ENCODE results near the gene CELSR2.
A peak's percentile ranks its signal among the peaks of the same experiment; 100 is the strongest.

Gene CELSR2

GRCh38 chr1:109240158-109241152 is 8.9 kb upstream of the CELSR2 start:
- Mint-ChIP-seq H3K4me1 (ENCODE audit: low read depth) (peaks cover 15% of the 10 kb centered on the region), H3K27ac (peak overlapping the region; percentile 28), H3K36me3 (peaks cover 3% of the 10 kb centered on the region), H3K4me3 (no peak overlapping the region), H3K9me3 (ENCODE audit: low read depth) (no peaks in the 10 kb centered on the region), H3K27me3 (no peaks in the 10 kb centered on the region)

- no peaks in the 10 kb centered on the region for H3K9me3 Mint-ChIP-seq (ENCODE audit: low read depth)
- H3K27me3 Mint-ChIP-seq: no peaks in the 10 kb centered on the region
- no peak overlapping the region for H3K4me3 Mint-ChIP-seq
- no peaks in the 10 kb centered on the region for H3K36me3 Mint-ChIP-seq
- peaks cover 15% of the 10 kb centered on the region for H3K4me1 Mint-ChIP-seq (ENCODE audit: low read depth)
- no peak overlapping the region for H3K27ac Mint-ChIP-seq
These were observed 8.0 kb upstream of the CELSR2 start for GRCh38 chr1:109241344-109241743.

- no peaks in the 10 kb centered on the region for H3K36me3 Mint-ChIP-seq
- H3K4me3 Mint-ChIP-seq: no peak overlapping the region
These were observed 7.4 kb upstream of the CELSR2 start for GRCh38 chr1:109241841-109242345.

GRCh38 chr1:109242387-109242786 is 7.0 kb upstream of the CELSR2 start:
- peak overlapping the region; percentile 16 for H3K27ac Mint-ChIP-seq
- H3K27me3 Mint-ChIP-seq: no peaks in the 10 kb centered on the region
- H3K9me3 Mint-ChIP-seq (ENCODE audit: low read depth): no peaks in the 10 kb centered on the region
- H3K4me1 Mint-ChIP-seq (ENCODE audit: low read depth): peaks cover 15% of the 10 kb centered on the region
- H3K4me3 Mint-ChIP-seq: no peak overlapping the region
- no peaks in the 10 kb centered on the region for H3K36me3 Mint-ChIP-seq

More at GRCh38 chr1:109241841-109242345, 7.4 kb upstream of the CELSR2 start:
- Mint-ChIP-seq H3K9me3 (ENCODE audit: low read depth) (no peaks in the 10 kb centered on the region), H3K27ac (no peak overlapping the region), H3K4me1 (ENCODE audit: low read depth) (peaks cover 15% of the 10 kb centered on the region), H3K27me3 (no peaks in the 10 kb centered on the region)

- H3K4me1 Mint-ChIP-seq (ENCODE audit: low read depth): peaks cover 15% of the 10 kb centered on the region
- H3K27me3 Mint-ChIP-seq: no peaks in the 10 kb centered on the region
- H3K36me3 Mint-ChIP-seq: no peaks in the 10 kb centered on the region
- H3K9me3 Mint-ChIP-seq (ENCODE audit: low read depth): no peaks in the 10 kb centered on the region
- H3K4me3 Mint-ChIP-seq: no peak overlapping the region
- H3K27ac Mint-ChIP-seq: no peak overlapping the region
These were observed 6.1 kb upstream of the CELSR2 start for GRCh38 chr1:109243221-109243620.

GRCh38 chr1:109243860-109244552 is 5.3 kb upstream of the CELSR2 start:
- peak overlapping the region; percentile 38 for H3K27ac Mint-ChIP-seq
- no peaks in the 10 kb centered on the region for H3K36me3 Mint-ChIP-seq
- peaks cover 16% of the 10 kb centered on the region for H3K4me1 Mint-ChIP-seq (ENCODE audit: low read depth)
- no peaks in the 10 kb centered on the region for H3K9me3 Mint-ChIP-seq (ENCODE audit: low read depth)
- H3K27me3 Mint-ChIP-seq: no peaks in the 10 kb centered on the region
- no peak overlapping the region for H3K4me3 Mint-ChIP-seq

- H3K4me1 Mint-ChIP-seq (ENCODE audit: low read depth): peaks cover 21% of the 10 kb centered on the region
- H3K27me3 Mint-ChIP-seq: no peaks in the 10 kb centered on the region
- no peaks in the 10 kb centered on the region for H3K9me3 Mint-ChIP-seq (ENCODE audit: low read depth)
- no peak overlapping the region for H3K27ac Mint-ChIP-seq
- no peaks in the 10 kb centered on the region for H3K36me3 Mint-ChIP-seq
- H3K4me3 Mint-ChIP-seq: no peak overlapping the region
These were observed 3.2 kb upstream of the CELSR2 start for GRCh38 chr1:109246141-109246551.

- Mint-ChIP-seq H3K36me3 (no peaks in the 10 kb centered on the region), H3K9me3 (ENCODE audit: low read depth) (no peaks in the 10 kb centered on the region), H3K4me1 (ENCODE audit: low read depth) (peaks cover 9% of the 10 kb centered on the region), H3K4me3 (no peak overlapping the region), H3K27me3 (no peaks in the 10 kb centered on the region), H3K27ac (no peak overlapping the region)
These were observed 1.7 kb upstream of the CELSR2 start for GRCh38 chr1:109247401-109248365.

GRCh38 chr1:109248444-109248796 is 919 bp upstream of the CELSR2 start:
- no peaks in the 10 kb centered on the region for H3K36me3 Mint-ChIP-seq
- no peak overlapping the region for H3K27ac Mint-ChIP-seq
- no peaks in the 10 kb centered on the region for H3K27me3 Mint-ChIP-seq
- H3K4me3 Mint-ChIP-seq: no peak overlapping the region
- H3K9me3 Mint-ChIP-seq (ENCODE audit: low read depth): no peaks in the 10 kb centered on the region
- H3K4me1 Mint-ChIP-seq (ENCODE audit: low read depth): peaks cover 9% of the 10 kb centered on the region

GRCh38 chr1:109249654-109250401 is 489 bp downstream of the CELSR2 start:
- H3K4me1 Mint-ChIP-seq (ENCODE audit: low read depth): peaks cover 12% of the 10 kb centered on the region
- peak overlapping the region; percentile 71 for H3K4me3 Mint-ChIP-seq
- no peaks in the 10 kb centered on the region for H3K27me3 Mint-ChIP-seq
- H3K9me3 Mint-ChIP-seq (ENCODE audit: low read depth): no peaks in the 10 kb centered on the region
- no peaks in the 10 kb centered on the region for H3K36me3 Mint-ChIP-seq
- no peak overlapping the region for H3K27ac Mint-ChIP-seq

- H3K4me3 Mint-ChIP-seq: peak overlapping the region; percentile 61
- no peak overlapping the region for H3K27ac Mint-ChIP-seq
- no peaks in the 10 kb centered on the region for H3K9me3 Mint-ChIP-seq (ENCODE audit: low read depth)
- H3K36me3 Mint-ChIP-seq: no peaks in the 10 kb centered on the region
- no peaks in the 10 kb centered on the region for H3K27me3 Mint-ChIP-seq
- H3K4me1 Mint-ChIP-seq (ENCODE audit: low read depth): peaks cover 14% of the 10 kb centered on the region
These were observed 1.3 kb downstream of the CELSR2 start for GRCh38 chr1:109250454-109251276.

GRCh38 chr1:109251277-109252166 is 2.2 kb downstream of the CELSR2 start:
- no peaks in the 10 kb centered on the region for H3K36me3 Mint-ChIP-seq
- no peaks in the 10 kb centered on the region for H3K27me3 Mint-ChIP-seq
- no peak overlapping the region for H3K27ac Mint-ChIP-seq
- peak overlapping the region; percentile 40 for H3K4me3 Mint-ChIP-seq
- peaks cover 14% of the 10 kb centered on the region for H3K4me1 Mint-ChIP-seq (ENCODE audit: low read depth)
- H3K9me3 Mint-ChIP-seq (ENCODE audit: low read depth): no peaks in the 10 kb centered on the region
